HG03097 (cell line): ENCODE data around the gene CLSTN2.

Source experiments
- ATAC-seq: cut with Tn5 transposase; IDR thresholded peaks from one replicate; pipeline ENCODE4 v1.9.1; 2021; ENCODE audit not compliant: unreplicated experiment, low FRiP score

The CLSTN2 gene

GRCh38 chr3:140089403-140090072 lies 154.6 kb downstream of the CLSTN2 start:
- no peak for ATAC-seq

GRCh38 chr3:140091143-140091542 lies 156.2 kb downstream of the CLSTN2 start:
- no peak for ATAC-seq

DNA sequence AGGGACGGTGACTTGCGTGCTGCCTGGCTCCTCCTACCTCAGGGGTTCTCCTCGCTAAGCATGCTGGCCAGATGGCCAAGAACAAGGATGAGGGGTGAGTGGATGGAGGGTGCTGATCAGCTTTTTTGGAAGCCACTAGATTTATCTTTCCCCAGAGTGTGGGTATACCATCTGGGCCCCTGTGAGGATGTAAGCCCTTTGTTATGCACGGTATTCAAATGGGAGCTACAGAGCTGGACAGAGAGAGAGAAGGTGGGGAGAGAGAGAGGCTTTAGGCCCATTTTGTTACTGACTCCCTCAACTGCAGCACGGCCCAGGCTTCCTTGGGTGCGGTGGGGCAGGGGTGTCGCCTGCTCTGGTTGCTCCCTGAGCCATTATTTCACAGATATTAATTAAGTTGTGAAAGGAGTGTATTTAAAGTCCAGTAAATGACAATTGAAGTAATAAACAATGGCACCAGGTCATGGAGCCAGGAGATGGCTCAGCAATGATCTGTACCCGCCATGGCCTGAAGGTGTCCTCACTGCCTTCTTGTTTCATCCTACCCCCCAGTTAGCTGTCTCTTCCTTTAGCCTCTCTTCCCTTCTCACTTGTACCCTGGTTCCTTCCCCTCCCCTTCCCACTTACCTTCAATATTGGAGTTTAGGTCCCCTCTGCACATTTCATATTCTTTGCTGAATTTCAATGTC lies 158.0 kb downstream of the CLSTN2 start:
- ATAC-seq: no peak

DNA sequence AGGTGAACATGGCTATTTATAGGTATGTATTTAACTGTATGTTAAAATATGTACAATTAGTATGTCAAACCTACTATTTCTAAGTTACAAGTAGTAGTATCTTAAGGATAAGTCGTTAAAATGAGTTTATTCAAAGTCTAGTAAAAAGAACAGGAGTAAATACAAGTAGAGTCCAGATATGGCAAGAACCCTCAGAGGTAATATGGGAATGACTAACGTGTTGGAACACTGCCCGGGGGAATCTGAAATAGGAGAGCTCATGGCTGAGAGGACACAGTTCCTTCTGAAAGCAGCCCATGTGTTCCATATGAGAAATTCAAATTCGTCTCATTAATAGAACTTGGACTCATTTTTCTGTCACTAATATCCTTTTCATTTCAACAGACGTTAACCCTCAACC lies 158.8 kb downstream of the CLSTN2 start:
- ATAC-seq: no peak

GRCh38 chr3:140094487-140094886 lies 159.5 kb downstream of the CLSTN2 start:
- no peak for ATAC-seq

GRCh38 chr3:140096037-140096436 lies 161.1 kb downstream of the CLSTN2 start:
- ATAC-seq: no peak

DNA sequence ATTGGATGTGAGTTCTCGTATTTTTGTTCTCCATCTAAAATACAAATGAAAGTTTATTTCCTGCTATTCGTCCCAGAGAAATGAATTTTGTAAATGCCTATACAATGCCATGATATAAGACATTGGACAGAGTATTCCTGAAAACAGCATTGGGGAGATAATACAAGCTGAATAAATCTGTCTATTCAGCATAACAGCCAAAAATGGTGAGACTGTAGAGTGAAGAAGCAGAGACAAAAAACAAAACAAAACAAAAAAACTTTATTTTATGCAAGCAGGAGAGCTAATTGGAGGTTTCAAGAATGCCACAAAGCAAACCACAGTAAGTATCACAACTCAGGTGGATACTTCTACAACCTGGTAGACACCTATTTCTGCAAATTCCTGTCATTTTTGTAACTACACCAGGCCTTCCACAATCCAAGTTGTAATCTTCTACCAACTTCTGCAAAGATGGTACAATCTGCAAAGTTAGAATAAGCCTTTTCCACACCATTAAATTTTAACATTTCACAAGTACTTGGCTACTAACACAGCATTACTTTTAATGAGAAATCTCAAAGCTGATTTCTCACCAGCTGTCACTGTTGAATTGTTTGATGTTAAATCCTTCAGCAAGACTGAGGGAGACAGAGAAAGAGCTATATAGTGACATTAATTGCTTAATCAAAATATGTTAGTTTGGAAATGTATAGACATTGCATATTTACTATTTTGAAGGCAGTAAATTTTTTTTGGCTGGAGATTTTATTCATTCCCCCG lies 163.1 kb downstream of the CLSTN2 start:
- no peak for ATAC-seq

DNA sequence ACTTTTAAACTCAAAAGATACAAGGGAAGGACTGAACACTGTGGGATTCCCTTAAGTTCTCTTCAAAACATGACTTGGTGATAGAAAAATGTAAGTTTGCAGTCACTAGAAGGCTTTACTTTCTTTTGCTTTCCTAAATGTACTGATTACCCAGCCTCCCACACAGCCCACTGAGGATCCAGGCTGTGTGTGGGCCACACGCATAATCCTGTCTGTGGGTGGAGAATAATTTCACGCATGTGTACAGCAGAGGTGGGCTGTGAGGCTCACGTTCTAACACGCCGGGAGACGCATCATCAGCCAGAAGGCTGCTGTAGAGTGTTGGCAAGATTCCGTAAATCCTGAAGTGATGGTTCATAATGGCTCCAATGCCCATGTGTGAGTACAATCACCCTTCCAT lies 165.5 kb downstream of the CLSTN2 start:
- ATAC-seq: no peak

DNA sequence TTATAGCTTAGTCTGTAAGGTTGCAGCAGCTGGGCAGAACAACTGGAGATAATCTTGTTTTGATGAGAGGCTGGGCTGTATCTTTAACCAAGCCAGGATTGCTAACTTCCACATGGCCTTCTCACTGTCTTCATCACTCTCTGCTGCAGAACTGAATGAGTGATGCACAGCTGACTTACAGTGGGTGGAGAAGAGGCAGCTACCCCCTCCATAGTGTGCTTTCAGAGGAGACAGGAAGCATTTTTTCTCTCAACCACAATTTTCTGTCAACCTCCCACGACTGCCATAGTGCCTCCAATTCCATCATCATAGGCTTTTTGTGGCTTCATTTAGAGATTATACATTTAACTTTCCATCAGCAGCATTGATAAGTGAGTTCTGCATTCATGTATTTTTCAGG lies 168.2 kb downstream of the CLSTN2 start:
- no peak for ATAC-seq

DNA sequence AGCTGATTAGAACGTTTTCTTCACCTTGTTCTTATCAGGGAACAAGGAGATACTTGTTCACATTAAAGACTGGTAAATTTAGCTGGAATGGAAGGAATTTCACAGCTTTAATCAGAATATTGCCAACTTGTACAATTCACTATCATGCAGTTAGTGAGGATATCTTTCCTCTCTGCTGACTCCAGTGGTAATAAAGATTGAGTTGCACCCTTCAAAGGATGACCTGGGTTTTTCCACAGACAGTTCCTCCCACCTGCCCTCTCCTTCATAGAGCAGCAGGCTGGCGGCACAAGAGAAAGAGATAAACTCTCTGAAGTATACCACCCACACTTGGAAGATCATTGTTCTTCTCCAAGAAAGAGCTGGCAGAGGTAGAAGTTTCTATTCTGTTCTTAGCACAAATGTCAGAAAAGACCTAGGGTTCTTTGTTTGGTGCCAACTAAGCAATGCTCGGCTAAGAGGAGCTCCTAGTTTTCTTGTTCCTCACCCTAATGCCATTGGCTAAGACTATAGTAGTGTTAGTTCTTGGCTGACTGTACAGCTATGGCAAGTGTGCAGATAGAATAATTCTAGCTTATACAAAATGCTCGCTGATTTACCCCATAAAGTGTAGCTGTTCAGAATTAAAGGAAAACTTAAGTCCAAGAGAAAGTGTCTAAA lies 169.1 kb downstream of the CLSTN2 start:
- no peak for ATAC-seq

- ATAC-seq: no peak
Observed at GRCh38 chr3:140113996-140114788, 179.2 kb downstream of the CLSTN2 start.

DNA sequence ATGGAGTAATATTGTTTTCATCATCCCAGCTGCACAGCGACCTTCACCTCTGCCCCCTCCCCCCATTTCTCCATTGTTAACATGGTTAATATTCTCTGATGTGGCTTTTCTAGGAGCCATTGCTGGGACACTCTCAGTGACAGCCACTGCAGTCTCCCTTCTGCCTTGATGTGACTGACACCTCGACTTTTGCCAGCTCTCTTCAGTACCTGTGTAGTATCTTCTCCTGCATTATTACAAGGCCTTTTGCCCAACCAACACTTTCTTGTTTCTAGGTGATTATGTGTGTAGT lies 179.8 kb downstream of the CLSTN2 start:
- no peak for ATAC-seq

DNA sequence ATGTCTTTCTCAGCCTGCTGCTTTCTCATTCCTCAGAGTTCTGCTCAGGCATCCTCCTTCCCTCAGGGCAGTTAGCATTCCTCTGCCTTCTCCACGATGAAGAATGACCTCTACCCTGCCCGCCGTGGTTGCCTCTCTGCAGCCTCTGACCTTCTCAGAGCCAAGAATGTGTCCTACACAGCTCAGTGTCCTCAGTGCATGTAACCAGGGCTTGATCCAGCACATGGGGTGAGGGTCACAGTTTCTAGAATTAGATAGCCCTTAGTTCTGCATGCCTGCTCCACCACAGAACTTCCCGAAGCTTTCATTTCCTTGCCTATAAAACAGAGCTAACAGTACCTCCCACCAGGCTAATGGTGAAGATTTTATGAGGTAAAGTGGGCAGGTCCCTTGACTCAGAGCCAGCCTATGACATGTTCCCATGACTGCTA lies 182.1 kb downstream of the CLSTN2 start:
- ATAC-seq: no peak

- no peak for ATAC-seq
Observed at GRCh38 chr3:140122183-140122582, 187.2 kb downstream of the CLSTN2 start.

GRCh38 chr3:140128217-140128616 lies 193.2 kb downstream of the CLSTN2 start:
- ATAC-seq: no peak

DNA sequence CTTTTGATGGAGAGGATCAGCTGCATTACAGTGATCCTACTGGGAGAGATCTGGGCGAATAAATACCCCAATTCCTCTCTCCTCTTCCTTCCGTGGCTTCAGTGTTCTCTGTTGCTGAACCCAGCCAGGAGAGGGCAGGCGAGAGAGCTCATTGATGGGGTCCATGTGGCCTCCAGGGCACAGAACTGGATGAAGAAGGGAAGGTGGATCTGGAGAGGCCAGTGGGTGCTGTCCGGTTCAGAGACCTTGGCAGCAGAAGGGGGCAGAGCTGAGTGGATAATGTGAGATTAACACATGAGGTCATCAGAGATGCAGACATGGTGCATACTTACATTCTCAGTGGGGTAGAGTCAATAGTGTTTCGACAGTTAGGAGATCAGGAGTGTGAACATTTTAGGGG lies 193.6 kb downstream of the CLSTN2 start:
- no peak for ATAC-seq

DNA sequence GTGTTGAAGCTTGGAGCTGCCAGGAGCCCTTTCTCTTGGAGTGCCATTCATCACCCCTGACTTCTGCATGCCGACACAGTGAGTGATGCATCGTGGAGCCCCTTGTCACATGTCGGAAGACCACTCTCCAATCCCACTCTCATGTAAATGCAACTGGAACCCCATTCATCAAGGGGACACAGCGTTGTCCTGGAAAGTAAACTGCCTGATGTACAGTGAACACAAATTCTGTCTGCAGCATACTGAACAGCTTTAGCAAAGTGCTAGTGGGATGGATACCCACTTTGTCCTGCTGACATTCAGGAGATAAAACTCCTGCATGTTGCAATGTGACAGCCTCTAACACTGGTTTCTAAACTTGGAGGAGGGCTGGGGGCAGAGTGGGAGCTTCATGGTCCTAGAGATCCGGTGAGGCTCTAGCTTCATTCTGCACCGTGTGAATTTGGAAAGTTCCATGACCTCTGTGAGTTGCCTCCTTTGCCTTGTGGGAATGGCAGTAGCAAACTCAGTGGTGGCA lies 194.8 kb downstream of the CLSTN2 start:
- ATAC-seq: no peak

GRCh38 chr3:140131895-140132294 lies 196.9 kb downstream of the CLSTN2 start:
- no peak for ATAC-seq

- ATAC-seq: no peak
Observed at GRCh38 chr3:140134231-140134965, 199.4 kb downstream of the CLSTN2 start.

DNA sequence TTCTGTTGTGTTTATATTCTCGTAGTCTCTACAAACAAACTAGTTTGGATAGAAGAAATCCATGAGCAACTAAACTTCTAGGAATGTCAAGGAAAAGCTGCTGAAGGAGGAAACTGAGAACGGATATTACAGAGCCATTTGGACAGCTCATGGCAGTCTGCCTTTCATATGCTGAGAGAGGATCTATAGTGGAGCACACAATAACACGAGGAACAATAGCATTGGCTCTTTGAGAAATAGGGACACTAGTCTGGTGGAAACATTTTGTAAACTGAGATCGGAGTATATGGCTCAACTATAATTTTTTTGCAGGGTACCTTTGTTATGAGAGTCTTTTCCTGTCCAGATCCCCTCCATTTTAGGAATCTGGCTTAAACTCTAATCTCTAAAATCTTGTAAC lies 200.5 kb downstream of the CLSTN2 start:
- no peak for ATAC-seq
